ENCODE data around the gene SSR1.

DNA sequence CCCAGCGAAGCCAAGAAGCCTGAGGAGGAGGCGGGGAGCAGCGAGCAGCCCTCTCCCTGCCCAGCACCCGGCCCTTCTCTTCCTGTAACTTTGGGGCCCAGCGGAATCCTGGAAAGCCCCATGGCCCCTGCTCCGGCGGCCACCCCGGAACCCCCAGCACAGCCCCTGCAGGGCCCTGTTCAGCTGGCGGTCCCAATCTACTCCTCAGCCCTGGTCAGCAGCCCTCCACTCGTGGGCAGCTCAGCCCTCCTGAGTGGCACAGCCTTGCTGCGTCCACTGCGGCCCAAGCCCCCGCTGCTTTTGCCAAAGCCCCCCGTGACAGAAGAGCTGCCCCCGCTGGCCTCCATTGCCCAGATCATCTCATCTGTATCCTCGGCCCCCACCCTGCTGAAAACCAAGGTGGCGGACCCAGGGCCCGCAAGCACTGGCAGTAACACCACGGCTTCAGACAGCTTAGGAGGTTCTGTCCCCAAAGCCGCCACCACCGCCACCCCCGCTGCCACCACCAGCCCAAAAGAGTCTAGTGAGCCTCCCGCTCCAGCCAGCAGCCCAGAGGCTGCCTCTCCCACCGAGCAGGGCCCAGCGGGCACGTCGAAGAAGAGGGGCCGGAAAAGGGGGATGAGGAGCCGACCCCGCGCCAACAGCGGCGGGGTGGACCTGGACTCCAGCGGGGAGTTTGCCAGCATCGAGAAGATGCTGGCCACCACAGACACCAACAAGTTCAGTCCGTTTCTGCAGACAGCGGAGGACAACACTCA, 81.9 kb downstream of the SSR1 start:
- TF ChIP-seq, protein P1, sequence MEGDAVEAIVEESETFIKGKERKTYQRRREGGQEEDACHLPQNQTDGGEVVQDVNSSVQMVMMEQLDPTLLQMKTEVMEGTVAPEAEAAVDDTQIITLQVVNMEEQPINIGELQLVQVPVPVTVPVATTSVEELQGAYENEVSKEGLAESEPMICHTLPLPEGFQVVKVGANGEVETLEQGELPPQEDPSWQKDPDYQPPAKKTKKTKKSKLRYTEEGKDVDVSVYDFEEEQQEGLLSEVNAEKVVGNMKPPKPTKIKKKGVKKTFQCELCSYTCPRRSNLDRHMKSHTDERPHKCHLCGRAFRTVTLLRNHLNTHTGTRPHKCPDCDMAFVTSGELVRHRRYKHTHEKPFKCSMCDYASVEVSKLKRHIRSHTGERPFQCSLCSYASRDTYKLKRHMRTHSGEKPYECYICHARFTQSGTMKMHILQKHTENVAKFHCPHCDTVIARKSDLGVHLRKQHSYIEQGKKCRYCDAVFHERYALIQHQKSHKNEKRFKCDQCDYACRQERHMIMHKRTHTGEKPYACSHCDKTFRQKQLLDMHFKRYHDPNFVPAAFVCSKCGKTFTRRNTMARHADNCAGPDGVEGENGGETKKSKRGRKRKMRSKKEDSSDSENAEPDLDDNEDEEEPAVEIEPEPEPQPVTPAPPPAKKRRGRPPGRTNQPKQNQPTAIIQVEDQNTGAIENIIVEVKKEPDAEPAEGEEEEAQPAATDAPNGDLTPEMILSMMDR (IDR thresholded peaks at IDR 0.05), result no peak
- TF ChIP-seq POLR2A (IDR thresholded peaks at IDR 0.05), result no peak

Measured in thyroid gland (tissue), 4 donors.